ENCODE results near the gene SYT8. TPM values are rescaled to one million over a fixed set of nuclear protein-coding genes. Genes with fewer than 3 reads are reported as not detected.
"Not testable (repeated sequence)": the region's sequence is repeated elsewhere in the genome, so short reads cannot be mapped to it uniquely, and the experiment has no call there.

The SYT8 gene
- total RNA-seq, 4 donors from 2014 or later = not detected

GRCh38 chr11:1875093-1875850 lies 40.5 kb downstream of the SYT8 start:
- no peak for ATAC-seq
- Histone ChIP-seq H3K27me3 (peaks cover 20 to 42% (median 40%) of the 10 kb centered on the region in 3 donors), H3K4me1 (peaks cover 6 to 23% of the 10 kb centered on the region in 2 donors), H3K4me3 (peak overlapping the region in 1 of 4 donors; percentile 5), H3K27ac (peak overlapping the region; percentile 84 to 89 (median 88)), H3K9me3 (no peaks in the 10 kb centered on the region), H3K36me3 (no peaks in the 10 kb centered on the region)
- intact Hi-C loops (cut with DNase I; ENCODE audit: low total_unique reads) (no loop called here), in situ Hi-C loops (cut with MboI; ENCODE audit: low sequenced_read_pairs in 4 of 4) (loop anchor here in 1 of 4 donors (25.0 kb wide), 1 partner anchor 287 kb away; the partner anchor contains the start of genes INS and TH)
- no peak for TF ChIP-seq POLR2A (IDR thresholded peaks at IDR 0.05)
- no peak for TF ChIP-seq CTCF (IDR thresholded peaks at IDR 0.05 in 4 of 5, conservative IDR thresholded peaks at IDR 0.05 in 1 of 5)
- DNase-seq = peak in 1 of 2 donors; percentile 18

GRCh38 chr11:1875851-1876301 lies 41.1 kb downstream of the SYT8 start:
- peak overlapping the region in 2 of 4 donors; percentile 27 for H3K4me3 ChIP-seq
- intact Hi-C loops (cut with DNase I; ENCODE audit: low total_unique reads); ATAC-seq; H3K9me3 ChIP-seq; DNase-seq; H3K36me3 ChIP-seq: not testable (repeated sequence)
- H3K4me1 ChIP-seq = peaks cover 11 to 29% of the 10 kb centered on the region in 2 donors
- H3K27me3 ChIP-seq = peaks cover 18 to 36% (median 34%) of the 10 kb centered on the region in 3 donors
- in situ Hi-C loops (cut with MboI; ENCODE audit: low sequenced_read_pairs in 4 of 4) = loop anchor here in 1 of 4 donors (25.0 kb wide), 1 partner anchor 286 kb away; the partner anchor contains the start of genes INS and TH
- peak overlapping the region; percentile 84 to 89 (median 88) for H3K27ac ChIP-seq

- Histone ChIP-seq H3K9me3 (no peaks in the 10 kb centered on the region), H3K27me3 (peaks cover 11 to 30% (median 27%) of the 10 kb centered on the region in 3 donors), H3K27ac (peak overlapping the region; percentile 84 to 89 (median 88)), H3K36me3 (no peaks in the 10 kb centered on the region), H3K4me3 (peak overlapping the region in 3 of 4 donors; percentile 15 to 27 (median 27)), H3K4me1 (peaks cover 17 to 35% of the 10 kb centered on the region in 2 donors)
- intact Hi-C loops (cut with DNase I; ENCODE audit: low total_unique reads) = no loop called here
- TF ChIP-seq CTCF (IDR thresholded peaks at IDR 0.05 in 4 of 5, conservative IDR thresholded peaks at IDR 0.05 in 1 of 5) (peak; percentile 56 to 84 (median 69)), POLR2A (IDR thresholded peaks at IDR 0.05) (no peak)
- in situ Hi-C loops (cut with MboI; ENCODE audit: low sequenced_read_pairs in 4 of 4) = loop anchor here in 1 of 4 donors (25.0 kb wide), 1 partner anchor 286 kb away; the partner anchor contains the start of genes INS and TH
- DNase-seq (peak in 1 of 2 donors; percentile 62), ATAC-seq (peak; percentile 31 to 35)
These were observed 41.7 kb downstream of the SYT8 start for GRCh38 chr11:1876361-1877063.

GRCh38 chr11:1877211-1878136 lies 42.7 kb downstream of the SYT8 start:
- TF ChIP-seq POLR2A (IDR thresholded peaks at IDR 0.05) (no peak), CTCF (IDR thresholded peaks at IDR 0.05 in 4 of 5, conservative IDR thresholded peaks at IDR 0.05 in 1 of 5) (no peak)
- ATAC-seq (no peak), DNase-seq (peak in 1 of 2 donors; percentile 36)
- peak overlapping the region; percentile 84 to 89 (median 88) for H3K27ac ChIP-seq
- H3K36me3 ChIP-seq = no peaks in the 10 kb centered on the region
- peaks cover 26 to 45% of the 10 kb centered on the region in 2 donors for H3K4me1 ChIP-seq
- no peak overlapping the region for H3K4me3 ChIP-seq
- peaks cover 11 to 21% (median 19%) of the 10 kb centered on the region in 3 donors for H3K27me3 ChIP-seq
- in situ Hi-C loops (cut with MboI; ENCODE audit: low sequenced_read_pairs in 4 of 4) = loop anchor here in 1 of 4 donors (25.0 kb wide), 1 partner anchor 285 kb away; the partner anchor contains the start of genes INS and TH
- intact Hi-C loops (cut with DNase I; ENCODE audit: low total_unique reads) = no loop called here
- H3K9me3 ChIP-seq = no peaks in the 10 kb centered on the region

Measured in gastrocnemius medialis (tissue), 4 donors.